ENCODE results near the gene TSPAN5. TPM values are rescaled to one million over a fixed set of nuclear protein-coding genes. Genes with fewer than 3 reads are reported as not detected.
A peak's percentile ranks its signal among the peaks of the same experiment; 100 is the strongest.

The TSPAN5 gene
- total and polyA plus RNA-seq, 11 donors = 1.0 to 10.2 (median 5.6) TPM

GRCh38 chr4:98470366-98470765 is 188.0 kb downstream of the TSPAN5 start:
- H3K9me3 ChIP-seq = no peaks in the 10 kb centered on the region
- intact Hi-C loops (cut with DNase I) = loop anchor here in 1 of 10 donors (10.0 kb wide), 1 partner anchor 464 kb away; no protein-coding TSS in a partner anchor
- H3K36me3 ChIP-seq = peaks cover 0 to 3% (median 0%) of the 10 kb centered on the region in 9 donors
- TF ChIP-seq CTCF (IDR thresholded peaks at IDR 0.05) (no peak), POLR2A (IDR thresholded peaks at IDR 0.05) (no peak)
- DNase-seq (no peak), ATAC-seq (no peak)
- WGBS, 4 donors = 83 to 89% (median 87%) methylated on average over 3 of the region's 3 CpGs
- H3K4me3 ChIP-seq = no peak overlapping the region
- H3K27me3 ChIP-seq = no peaks in the 10 kb centered on the region
- H3K4me1 ChIP-seq = peaks cover 0 to 20% (median 10%) of the 10 kb centered on the region in 12 donors
- H3K27ac ChIP-seq = peak overlapping the region in 1 of 12 donors; percentile 2

GRCh38 chr4:98469771-98470170 is 188.6 kb downstream of the TSPAN5 start:
- H3K27ac ChIP-seq = no peak overlapping the region

GRCh38 chr4:98468709-98469108 is 189.7 kb downstream of the TSPAN5 start:
- H3K36me3 ChIP-seq = peaks cover 0 to 3% (median 0%) of the 10 kb centered on the region in 9 donors
- H3K27me3 ChIP-seq = no peaks in the 10 kb centered on the region
- H3K4me3 ChIP-seq = no peak overlapping the region
- H3K4me1 ChIP-seq = peaks cover 0 to 20% (median 10%) of the 10 kb centered on the region in 12 donors
- DNase-seq (peak in 3 of 5 donors; percentile 45 to 56 (median 51)), ATAC-seq (peak in 2 of 4 donors; percentile 33 to 57)
- peak overlapping the region in 2 of 12 donors; percentile 12 to 46 for H3K27ac ChIP-seq
- intact Hi-C loops (cut with DNase I) = loop anchor here in 8 of 10 donors (5.0 to 10.0 kb wide), 11 partner anchors 156 to 996 kb away; partner anchors contain the start of gene TSPAN5 (in 1 of the 8)
- H3K9me3 ChIP-seq = no peaks in the 10 kb centered on the region
- 32 to 54% (median 39%) methylated on average over 6 of the region's 6 CpGs for WGBS, 4 donors
- TF ChIP-seq CTCF (IDR thresholded peaks at IDR 0.05) (no peak), POLR2A (IDR thresholded peaks at IDR 0.05) (no peak)

More at GRCh38 chr4:98469771-98470170, 188.6 kb downstream of the TSPAN5 start:
- Histone ChIP-seq H3K4me3 (no peak overlapping the region), H3K4me1 (peaks cover 0 to 20% (median 10%) of the 10 kb centered on the region in 12 donors), H3K9me3 (no peaks in the 10 kb centered on the region), H3K36me3 (peaks cover 0 to 3% (median 0%) of the 10 kb centered on the region in 9 donors), H3K27me3 (no peaks in the 10 kb centered on the region)
- no peak for ATAC-seq
- TF ChIP-seq POLR2A (IDR thresholded peaks at IDR 0.05) = no peak
- no peak for TF ChIP-seq CTCF (IDR thresholded peaks at IDR 0.05)
- 55 to 72% (median 64%) methylated on average over 2 of the region's 2 CpGs for WGBS, 4 donors
- no peak for DNase-seq
- intact Hi-C loops (cut with DNase I) = loop anchor here in 8 of 10 donors (5.0 to 10.0 kb wide), 11 partner anchors 155 to 995 kb away; partner anchors contain the start of gene TSPAN5 (in 1 of the 8)

- Histone ChIP-seq H3K27me3 (no peaks in the 10 kb centered on the region), H3K9me3 (no peaks in the 10 kb centered on the region), H3K4me1 (peaks cover 0 to 20% (median 10%) of the 10 kb centered on the region in 12 donors), H3K27ac (no peak overlapping the region), H3K36me3 (peaks cover 0 to 3% (median 0%) of the 10 kb centered on the region in 9 donors), H3K4me3 (peak overlapping the region in 11 of 12 donors; percentile 20 to 53 (median 45))
- peak; percentile 66 to 78 (median 73) for DNase-seq
- intact Hi-C loops (cut with DNase I) = loop anchor here in 8 of 10 donors (5.0 to 10.0 kb wide), 11 partner anchors 157 to 997 kb away; partner anchors contain the start of gene TSPAN5 (in 1 of the 8)
- TF ChIP-seq POLR2A (IDR thresholded peaks at IDR 0.05) (no peak), CTCF (IDR thresholded peaks at IDR 0.05) (peak; percentile 57 to 82 (median 71))
- ATAC-seq = peak; percentile 58 to 97 (median 92)
- 2 to 3% (median 3%) methylated on average over 20 of the region's 20 CpGs for WGBS, 4 donors
Observed at GRCh38 chr4:98467627-98468072, 190.8 kb downstream of the TSPAN5 start.

All from heart left ventricle (tissue), 16 donors.